ENCODE data around the gene QSER1. TPM values are rescaled to one million over a fixed set of nuclear protein-coding genes. Genes with fewer than 3 reads are reported as not detected.

Gene QSER1
- total and polyA plus RNA-seq, 4 donors, result 2.4 to 12.6 (median 7.1) TPM

DNA sequence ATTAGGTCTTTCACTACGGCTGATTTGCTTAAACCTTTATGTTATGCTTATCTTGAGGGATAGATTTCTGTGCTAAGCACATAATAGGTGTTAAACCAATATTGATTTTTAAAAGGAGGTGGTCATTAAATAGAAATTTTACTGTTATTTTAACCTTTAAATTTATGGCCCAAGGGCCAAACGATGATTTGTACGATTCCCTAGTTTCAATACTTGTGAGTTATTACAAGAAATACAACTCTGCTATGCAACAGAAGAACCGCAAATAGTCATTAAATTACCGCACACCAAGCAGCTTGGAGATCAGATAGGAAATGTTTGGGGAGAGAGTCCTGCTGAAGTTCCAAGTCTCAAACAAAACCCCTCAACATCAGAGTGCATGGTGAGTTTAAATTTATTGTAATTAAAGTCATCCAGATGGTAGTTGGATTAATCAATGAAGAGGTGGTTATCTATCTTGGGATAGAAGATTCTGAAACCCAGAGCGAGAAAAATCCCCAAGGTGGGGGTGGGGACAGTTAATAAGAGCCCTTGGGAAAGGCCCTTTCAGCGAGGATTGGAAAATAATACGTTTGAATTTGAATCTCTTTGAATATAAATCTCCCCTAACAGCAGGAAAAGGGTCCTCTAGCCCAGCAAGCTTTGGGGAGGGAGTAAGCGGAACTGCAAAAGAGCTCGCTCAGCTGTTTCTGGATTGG lies 805 bp upstream of the QSER1 start:
- no peak for DNase-seq (ENCODE audit: low spot score)
- Histone ChIP-seq H3K27ac (ENCODE audit: low read depth in 1 of 2, low read length in 2 of 2) (peak overlapping the region; percentile 85 to 87), H3K36me3 (ENCODE audit: control insufficient read depth in 4 of 4, insufficient read depth in 3 of 4, low read depth in 1 of 4, low read length in 3 of 4) (no peaks in the 10 kb centered on the region), H3K4me3 (ENCODE audit: low read depth in 1 of 3, low read length in 3 of 3) (peak overlapping the region; percentile 91 to 98 (median 92)), H3K9me3 (ENCODE audit: control insufficient read depth in 4 of 4, low read length in 3 of 4) (no peaks in the 10 kb centered on the region), H3K27me3 (ENCODE audit: control insufficient read depth in 4 of 4, insufficient read depth in 4 of 4, low read length in 3 of 4) (no peaks in the 10 kb centered on the region), H3K9ac (ENCODE audit: low read depth in 1 of 2, low read length in 2 of 2) (peak overlapping the region; percentile 79 to 87), H3K4me1 (ENCODE audit: control insufficient read depth in 4 of 4, insufficient read depth in 4 of 4, low read length in 3 of 4) (peaks cover 0 to 15% (median 10%) of the 10 kb centered on the region in 4 donors)
- WGBS, result 10% methylated on average over 10 of the region's 10 CpGs
- no peak for TF ChIP-seq HNF4G (IDR thresholded peaks at IDR 0.05)
- TF ChIP-seq RAD21 (IDR thresholded peaks at IDR 0.05), result no peak
- no peak for TF ChIP-seq TAF1 (conservative IDR thresholded peaks at IDR 0.05)
- no peak for TF ChIP-seq HNF4A (conservative IDR thresholded peaks at IDR 0.05)
- TF ChIP-seq EGR1 (IDR thresholded peaks at IDR 0.05; ENCODE audit: low read depth in 2 of 2), result no peak
- TF ChIP-seq RXRA (IDR thresholded peaks at IDR 0.05), result no peak
- TF ChIP-seq, protein P1, sequence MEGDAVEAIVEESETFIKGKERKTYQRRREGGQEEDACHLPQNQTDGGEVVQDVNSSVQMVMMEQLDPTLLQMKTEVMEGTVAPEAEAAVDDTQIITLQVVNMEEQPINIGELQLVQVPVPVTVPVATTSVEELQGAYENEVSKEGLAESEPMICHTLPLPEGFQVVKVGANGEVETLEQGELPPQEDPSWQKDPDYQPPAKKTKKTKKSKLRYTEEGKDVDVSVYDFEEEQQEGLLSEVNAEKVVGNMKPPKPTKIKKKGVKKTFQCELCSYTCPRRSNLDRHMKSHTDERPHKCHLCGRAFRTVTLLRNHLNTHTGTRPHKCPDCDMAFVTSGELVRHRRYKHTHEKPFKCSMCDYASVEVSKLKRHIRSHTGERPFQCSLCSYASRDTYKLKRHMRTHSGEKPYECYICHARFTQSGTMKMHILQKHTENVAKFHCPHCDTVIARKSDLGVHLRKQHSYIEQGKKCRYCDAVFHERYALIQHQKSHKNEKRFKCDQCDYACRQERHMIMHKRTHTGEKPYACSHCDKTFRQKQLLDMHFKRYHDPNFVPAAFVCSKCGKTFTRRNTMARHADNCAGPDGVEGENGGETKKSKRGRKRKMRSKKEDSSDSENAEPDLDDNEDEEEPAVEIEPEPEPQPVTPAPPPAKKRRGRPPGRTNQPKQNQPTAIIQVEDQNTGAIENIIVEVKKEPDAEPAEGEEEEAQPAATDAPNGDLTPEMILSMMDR (IDR thresholded peaks at IDR 0.05; ENCODE audit: low read depth, low read length, missing input control), result no peak
- TF ChIP-seq NR2F2 (IDR thresholded peaks at IDR 0.05), result no peak

DNA sequence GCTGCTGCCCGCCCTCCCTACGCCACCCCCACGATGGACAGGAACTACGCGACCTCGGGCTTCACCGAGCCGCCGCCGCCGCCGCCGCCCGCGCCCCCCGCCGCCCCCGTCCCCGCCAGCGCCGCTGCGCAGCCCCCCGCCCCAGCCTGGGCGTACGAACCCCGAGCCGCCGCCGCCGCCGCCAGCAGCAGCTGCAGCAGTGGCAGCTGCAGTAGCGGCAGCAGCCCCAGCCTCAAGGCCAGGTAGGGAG lies 407 bp downstream of the QSER1 start:
- H3K27me3 ChIP-seq (ENCODE audit: control insufficient read depth in 4 of 4, insufficient read depth in 4 of 4, low read length in 3 of 4), result no peaks in the 10 kb centered on the region
- peak overlapping the region; percentile 85 to 89 for H3K27ac ChIP-seq (ENCODE audit: low read depth in 1 of 2, low read length in 2 of 2)
- TF ChIP-seq TAF1 (conservative IDR thresholded peaks at IDR 0.05) (no peak), RAD21 (IDR thresholded peaks at IDR 0.05) (no peak), NR2F2 (IDR thresholded peaks at IDR 0.05) (no peak), FOXA2 (IDR thresholded peaks at IDR 0.05) (no peak)
- TF ChIP-seq, protein P2, sequence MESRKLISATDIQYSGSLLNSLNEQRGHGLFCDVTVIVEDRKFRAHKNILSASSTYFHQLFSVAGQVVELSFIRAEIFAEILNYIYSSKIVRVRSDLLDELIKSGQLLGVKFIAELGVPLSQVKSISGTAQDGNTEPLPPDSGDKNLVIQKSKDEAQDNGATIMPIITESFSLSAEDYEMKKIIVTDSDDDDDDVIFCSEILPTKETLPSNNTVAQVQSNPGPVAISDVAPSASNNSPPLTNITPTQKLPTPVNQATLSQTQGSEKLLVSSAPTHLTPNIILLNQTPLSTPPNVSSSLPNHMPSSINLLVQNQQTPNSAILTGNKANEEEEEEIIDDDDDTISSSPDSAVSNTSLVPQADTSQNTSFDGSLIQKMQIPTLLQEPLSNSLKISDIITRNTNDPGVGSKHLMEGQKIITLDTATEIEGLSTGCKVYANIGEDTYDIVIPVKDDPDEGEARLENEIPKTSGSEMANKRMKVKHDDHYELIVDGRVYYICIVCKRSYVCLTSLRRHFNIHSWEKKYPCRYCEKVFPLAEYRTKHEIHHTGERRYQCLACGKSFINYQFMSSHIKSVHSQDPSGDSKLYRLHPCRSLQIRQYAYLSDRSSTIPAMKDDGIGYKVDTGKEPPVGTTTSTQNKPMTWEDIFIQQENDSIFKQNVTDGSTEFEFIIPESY (IDR thresholded peaks at IDR 0.05), result no peak
- TF ChIP-seq, protein P3, sequence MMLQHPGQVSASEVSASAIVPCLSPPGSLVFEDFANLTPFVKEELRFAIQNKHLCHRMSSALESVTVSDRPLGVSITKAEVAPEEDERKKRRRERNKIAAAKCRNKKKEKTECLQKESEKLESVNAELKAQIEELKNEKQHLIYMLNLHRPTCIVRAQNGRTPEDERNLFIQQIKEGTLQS (IDR thresholded peaks at IDR 0.05), result no peak
- H3K4me3 ChIP-seq (ENCODE audit: low read depth in 1 of 3, low read length in 3 of 3), result peak overlapping the region; percentile 27 to 98 (median 92)
- H3K36me3 ChIP-seq (ENCODE audit: control insufficient read depth in 4 of 4, insufficient read depth in 3 of 4, low read depth in 1 of 4, low read length in 3 of 4), result no peaks in the 10 kb centered on the region
- H3K4me1 ChIP-seq (ENCODE audit: control insufficient read depth in 4 of 4, insufficient read depth in 4 of 4, low read length in 3 of 4), result peaks cover 0 to 15% (median 10%) of the 10 kb centered on the region in 4 donors
- DNase-seq (ENCODE audit: low spot score), result no peak
- no peaks in the 10 kb centered on the region for H3K9me3 ChIP-seq (ENCODE audit: control insufficient read depth in 4 of 4, low read length in 3 of 4)
- 1% methylated on average over 32 of the region's 32 CpGs for WGBS
- no peak overlapping the region for H3K9ac ChIP-seq (ENCODE audit: low read depth in 1 of 2, low read length in 2 of 2)

DNA sequence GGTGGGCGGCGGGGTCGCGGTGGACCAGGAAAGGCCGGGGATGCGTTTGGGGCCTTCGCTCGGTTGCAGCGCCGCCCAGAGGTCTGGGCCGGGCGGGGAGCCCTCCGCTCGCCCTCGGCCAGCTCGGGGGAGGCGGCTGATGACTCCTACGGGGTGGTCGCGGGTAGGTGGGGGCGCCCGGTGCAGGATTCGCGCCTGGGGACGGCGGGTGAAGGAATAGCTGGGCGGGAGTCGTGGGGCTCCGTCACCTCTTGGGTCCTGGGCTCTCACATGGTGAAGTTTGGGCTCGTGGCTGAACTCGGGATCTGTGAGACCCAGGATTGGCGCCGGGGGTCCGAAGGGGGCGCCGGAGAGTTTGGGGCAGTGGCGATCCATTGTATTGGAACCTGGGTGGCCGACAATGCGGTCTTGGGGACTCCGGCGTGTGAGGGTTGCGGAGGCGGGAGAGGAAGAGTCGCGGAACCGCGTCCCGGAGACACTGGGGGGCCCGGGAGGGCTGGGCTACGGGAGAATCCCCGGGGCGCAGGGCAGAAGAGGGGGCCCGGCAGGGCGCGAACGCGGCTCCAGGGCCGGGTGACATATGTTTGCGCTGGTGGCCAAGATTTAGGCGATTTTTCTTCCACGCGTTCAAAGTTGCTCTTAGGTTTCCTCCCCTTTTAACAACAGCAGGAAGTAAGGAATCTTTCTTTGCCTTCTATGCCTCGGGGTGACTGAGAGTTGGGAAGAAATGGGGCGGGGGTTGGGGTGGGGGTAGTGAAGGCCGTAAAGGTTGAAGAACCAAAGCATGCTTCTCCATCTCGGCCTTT lies 935 bp downstream of the QSER1 start:
- Histone ChIP-seq H3K9ac (ENCODE audit: low read depth in 1 of 2, low read length in 2 of 2) (peak overlapping the region; percentile 57 to 60), H3K9me3 (ENCODE audit: control insufficient read depth in 4 of 4, low read length in 3 of 4) (no peaks in the 10 kb centered on the region), H3K27me3 (ENCODE audit: control insufficient read depth in 4 of 4, insufficient read depth in 4 of 4, low read length in 3 of 4) (no peaks in the 10 kb centered on the region), H3K27ac (ENCODE audit: low read depth in 1 of 2, low read length in 2 of 2) (peak overlapping the region; percentile 85 to 89), H3K36me3 (ENCODE audit: control insufficient read depth in 4 of 4, insufficient read depth in 3 of 4, low read depth in 1 of 4, low read length in 3 of 4) (no peaks in the 10 kb centered on the region), H3K4me3 (ENCODE audit: low read depth in 1 of 3, low read length in 3 of 3) (peak overlapping the region; percentile 27 to 98 (median 92)), H3K4me1 (ENCODE audit: control insufficient read depth in 4 of 4, insufficient read depth in 4 of 4, low read length in 3 of 4) (peaks cover 0 to 15% (median 10%) of the 10 kb centered on the region in 4 donors)
- WGBS, result under 1% methylated on average over 66 of the region's 66 CpGs
- no peak for TF ChIP-seq SP1 (IDR thresholded peaks at IDR 0.05)
- TF ChIP-seq, protein P1 (IDR thresholded peaks at IDR 0.05; ENCODE audit: low read depth, low read length, missing input control), result peak; percentile 15
- peak; percentile 33 to 34 for TF ChIP-seq RAD21 (IDR thresholded peaks at IDR 0.05)
- DNase-seq (ENCODE audit: low spot score), result peak; percentile 55

All from liver (tissue), 9 donors.